ENCODE results near the gene SETD1A. TPM values are rescaled to one million over a fixed set of nuclear protein-coding genes. Genes with fewer than 3 reads are reported as not detected.

SETD1A gene
- polyA plus RNA-seq, 1 donor (not counting 4 experiments of a cell fraction or from before 2014, with no cell fraction given), result 1.1 TPM

GRCh38 chr16:30924076-30924912 lies 33.3 kb upstream of the SETD1A start:
- peaks cover 20% of the 10 kb centered on the region for H3K79me2 ChIP-seq (ENCODE audit: control insufficient read depth, insufficient read depth, low read length)
- dilution Hi-C loops (cut with MboI; ENCODE audit: extremely low pct_ligation_motif_present, low sequenced_read_pairs), result no loop called here
- H3K4me1 ChIP-seq (ENCODE audit: control insufficient read depth, extremely low read depth, insufficient read depth, low read length), result peaks cover 27% of the 10 kb centered on the region
- peaks cover 0 to 8% of the 10 kb centered on the region in 2 experiments for H3K36me3 ChIP-seq (ENCODE audit: control insufficient read depth in 2 of 2, extremely low read depth in 1 of 2, insufficient read depth in 2 of 2, low read length in 2 of 2)
- FAIRE-seq (no peak), DNase-seq (ENCODE audit: low read depth, low spot score) (no peak)
- peak overlapping the region; percentile 94 for H3K4me2 ChIP-seq (ENCODE audit: control insufficient read depth, extremely low read depth, insufficient read depth, low read depth, low read length)
- no peak overlapping the region for H2AFZ ChIP-seq (ENCODE audit: control insufficient read depth, low read length)
- TF ChIP-seq EZH2 (IDR thresholded peaks at IDR 0.05; ENCODE audit: low read length) (no peak), CTCF (optimal IDR thresholded peaks at IDR 0.05 in 1 of 3, IDR thresholded peaks at IDR 0.05 in 1 of 3, conservative IDR thresholded peaks at IDR 0.05 in 1 of 3; ENCODE audit: extremely low read depth in 1 of 3, insufficient read depth in 2 of 3, low read length in 3 of 3) (no peak)
- H3K4me3 ChIP-seq (ENCODE audit: control insufficient read depth in 2 of 3, extremely low read depth in 1 of 3, insufficient read depth in 2 of 3, low read depth in 1 of 3, low read length in 3 of 3), result peak overlapping the region; percentile 37 to 72 (median 51)
- H3K9ac ChIP-seq (ENCODE audit: control insufficient read depth, extremely low read depth, insufficient read depth, low read length), result peak overlapping the region; percentile 69
- no peaks in the 10 kb centered on the region for H4K20me1 ChIP-seq (ENCODE audit: control insufficient read depth, extremely low read depth, insufficient read depth, low read length)
- no peaks in the 10 kb centered on the region for H3K9me1 ChIP-seq (ENCODE audit: control insufficient read depth, extremely low read depth, insufficient read depth, low read length)
- H3K27ac ChIP-seq (ENCODE audit: control insufficient read depth, insufficient read depth, low read length), result no peak overlapping the region
- H3K9me3 ChIP-seq (ENCODE audit: control insufficient read depth, low read depth, low read length), result no peaks in the 10 kb centered on the region
- H3K27me3 ChIP-seq (ENCODE audit: control insufficient read depth, extremely low read depth, insufficient read depth, low read length), result no peaks in the 10 kb centered on the region

- peak overlapping the region; percentile 94 for H3K4me2 ChIP-seq (ENCODE audit: control insufficient read depth, extremely low read depth, insufficient read depth, low read depth, low read length)
- dilution Hi-C loops (cut with MboI; ENCODE audit: extremely low pct_ligation_motif_present, low sequenced_read_pairs), result no loop called here
- no peak for DNase-seq (ENCODE audit: low read depth, low spot score)
- FAIRE-seq, result no peak
- no peaks in the 10 kb centered on the region for H4K20me1 ChIP-seq (ENCODE audit: control insufficient read depth, extremely low read depth, insufficient read depth, low read length)
- TF ChIP-seq CTCF (optimal IDR thresholded peaks at IDR 0.05 in 1 of 3, IDR thresholded peaks at IDR 0.05 in 1 of 3, conservative IDR thresholded peaks at IDR 0.05 in 1 of 3; ENCODE audit: extremely low read depth in 1 of 3, insufficient read depth in 2 of 3, low read length in 3 of 3) (no peak), EZH2 (IDR thresholded peaks at IDR 0.05; ENCODE audit: low read length) (no peak)
- no peaks in the 10 kb centered on the region for H3K9me3 ChIP-seq (ENCODE audit: control insufficient read depth, low read depth, low read length)
- H3K9ac ChIP-seq (ENCODE audit: control insufficient read depth, extremely low read depth, insufficient read depth, low read length), result peak overlapping the region; percentile 69
- H3K4me3 ChIP-seq (ENCODE audit: control insufficient read depth in 2 of 3, extremely low read depth in 1 of 3, insufficient read depth in 2 of 3, low read depth in 1 of 3, low read length in 3 of 3), result peak overlapping the region; percentile 37 to 72 (median 51)
- H3K9me1 ChIP-seq (ENCODE audit: control insufficient read depth, extremely low read depth, insufficient read depth, low read length), result no peaks in the 10 kb centered on the region
- no peak overlapping the region for H2AFZ ChIP-seq (ENCODE audit: control insufficient read depth, low read length)
- no peaks in the 10 kb centered on the region for H3K27me3 ChIP-seq (ENCODE audit: control insufficient read depth, extremely low read depth, insufficient read depth, low read length)
- no peak overlapping the region for H3K27ac ChIP-seq (ENCODE audit: control insufficient read depth, insufficient read depth, low read length)
- H3K4me1 ChIP-seq (ENCODE audit: control insufficient read depth, extremely low read depth, insufficient read depth, low read length), result peaks cover 27% of the 10 kb centered on the region
- H3K79me2 ChIP-seq (ENCODE audit: control insufficient read depth, insufficient read depth, low read length), result peaks cover 20% of the 10 kb centered on the region
- H3K36me3 ChIP-seq (ENCODE audit: control insufficient read depth in 2 of 2, extremely low read depth in 1 of 2, insufficient read depth in 2 of 2, low read length in 2 of 2), result peaks cover 0 to 11% of the 10 kb centered on the region in 2 experiments
Observed at GRCh38 chr16:30924913-30925631, 32.5 kb upstream of the SETD1A start.

All from keratinocyte (primary cell).